CD4-positive, alpha-beta T cell treated with Interleukin-4 for 4 hours (primary cell): ENCODE measurements around the gene PROSER3.

Source experiments
- DNase-seq: peaks from one replicate; pipeline ENCODE4 v3.0.0-alpha.2; 2020

Gene PROSER3

GRCh38 chr19:35739275-35740107 lies 18.5 kb upstream of the PROSER3 start:
- DNase-seq = no peak

GRCh38 chr19:35740108-35740422 lies 17.9 kb upstream of the PROSER3 start:
- DNase-seq = no peak

GRCh38 chr19:35740423-35741202 lies 17.4 kb upstream of the PROSER3 start:
- DNase-seq = peak; percentile 93

- no peak for DNase-seq
These were observed 16.8 kb upstream of the PROSER3 start for GRCh38 chr19:35741203-35741515.

- DNase-seq = peak; percentile 78
These were observed 15.8 kb upstream of the PROSER3 start, which contains the start of gene IGFLR1 for GRCh38 chr19:35742121-35742724. TSS of gene IGFLR1 (minus strand) at chr19:35742452. CDS start at chr19:35741180, 1,272 bp downstream.

GRCh38 chr19:35743640-35744429 lies 14.1 kb upstream of the PROSER3 start:
- no peak for DNase-seq

DNA sequence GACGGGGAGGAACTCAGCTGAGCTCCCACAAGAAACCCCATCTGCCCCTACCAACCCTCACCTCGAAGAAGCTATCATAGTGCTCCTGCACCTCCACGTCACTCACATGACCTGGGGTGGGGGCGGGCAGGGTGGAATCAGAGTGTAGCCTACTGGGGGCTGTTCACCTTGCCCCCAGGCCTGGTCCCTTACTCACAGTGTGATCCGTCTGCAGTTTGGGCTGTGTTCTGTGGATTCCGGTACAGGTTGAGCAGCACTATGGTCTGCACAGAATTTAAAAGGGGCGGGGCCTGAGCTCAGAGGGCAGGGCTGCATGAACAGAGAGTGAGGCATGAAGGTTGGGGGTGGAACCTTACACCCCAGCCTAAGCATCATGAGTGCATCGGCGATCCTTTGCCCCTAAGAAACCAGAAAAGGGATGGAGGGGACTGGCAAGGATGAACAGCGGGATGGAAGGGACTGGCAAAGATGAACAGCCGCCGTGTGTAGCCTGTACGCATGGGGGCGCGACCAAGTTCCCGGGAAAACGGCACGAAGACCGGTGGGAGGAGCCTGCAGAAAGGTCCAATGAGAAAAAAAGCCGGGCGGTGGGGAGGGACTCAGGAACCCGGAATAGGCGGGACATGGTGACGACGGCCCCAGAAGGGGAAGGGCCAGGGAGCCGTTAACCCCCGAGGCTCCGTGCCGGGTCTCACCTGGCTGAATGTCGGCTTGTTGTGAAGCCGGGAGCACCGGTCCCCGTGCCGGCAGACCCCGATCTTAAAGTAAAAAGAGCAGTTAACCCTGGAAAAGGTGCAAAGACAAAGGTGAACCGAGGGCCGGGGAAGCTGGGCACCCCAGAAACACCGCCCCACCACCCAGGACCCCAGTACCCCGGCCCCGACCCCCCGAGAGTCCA lies 13.3 kb upstream of the PROSER3 start:
- DNase-seq = peak; percentile 95

DNA sequence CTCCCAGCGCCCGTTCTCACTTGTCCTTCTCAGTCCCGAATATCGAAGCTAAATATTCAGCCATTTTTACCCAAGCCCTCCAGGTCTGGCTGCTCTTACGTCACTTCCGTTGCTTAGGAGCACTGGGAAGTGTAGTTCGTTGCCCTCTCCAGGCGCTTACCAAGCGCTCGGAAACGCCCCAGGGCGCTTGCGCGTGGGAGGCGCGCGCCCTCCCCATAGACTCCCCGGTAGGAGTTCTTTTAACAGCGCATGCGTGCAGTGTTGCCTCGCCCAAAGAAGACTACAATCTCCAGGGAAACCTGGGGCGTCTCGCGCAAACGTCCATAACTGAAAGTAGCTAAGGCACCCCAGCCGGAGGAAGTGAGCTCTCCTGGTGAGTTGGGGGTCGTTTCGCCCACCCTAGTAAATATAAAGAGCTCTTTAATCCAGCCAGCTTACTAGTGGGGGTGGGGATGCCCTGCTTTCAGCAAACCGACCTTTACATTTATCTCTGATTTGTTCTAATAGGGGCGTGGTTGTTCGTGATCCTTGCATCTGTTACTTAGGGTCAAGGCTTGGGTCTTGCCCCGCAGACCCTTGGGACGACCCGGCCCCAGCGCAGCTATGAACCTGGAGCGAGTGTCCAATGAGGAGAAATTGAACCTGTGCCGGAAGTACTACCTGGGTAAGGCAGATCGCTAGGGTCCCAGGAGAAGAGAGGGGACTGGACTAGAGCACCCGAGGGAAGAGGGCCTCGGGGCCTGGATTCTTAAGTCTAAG lies 12.5 kb upstream of the PROSER3 start, which contains the start of the genes PSENEN and U2AF1L4:
PSENEN (plus strand) TSS at position 324 of the 759 bp plus-strand sequence; CDS start at position 604, 280 bp downstream.
U2AF1L4 (minus strand) TSS at position 91 of the 759 bp plus-strand sequence; CDS start at position 64, 27 bp downstream.
- DNase-seq = peak; percentile 99

DNA sequence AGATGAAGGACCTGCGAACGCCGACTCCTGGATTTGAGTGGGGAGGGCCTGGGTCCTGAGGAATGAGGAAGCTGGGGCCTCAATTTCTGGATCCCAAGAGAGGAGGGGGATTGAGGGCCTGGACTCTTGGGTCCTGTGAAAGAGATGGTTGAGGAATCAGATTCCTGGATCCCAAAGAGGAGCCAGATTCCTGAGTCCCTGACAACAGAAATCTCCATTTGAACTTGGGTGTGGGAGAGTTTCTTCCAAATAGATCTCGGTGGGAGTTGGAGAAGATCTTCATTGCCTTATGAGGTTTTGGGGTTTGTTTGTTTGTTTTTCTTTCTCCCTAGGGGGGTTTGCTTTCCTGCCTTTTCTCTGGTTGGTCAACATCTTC lies 11.9 kb upstream of the PROSER3 start:
- no peak for DNase-seq

DNA sequence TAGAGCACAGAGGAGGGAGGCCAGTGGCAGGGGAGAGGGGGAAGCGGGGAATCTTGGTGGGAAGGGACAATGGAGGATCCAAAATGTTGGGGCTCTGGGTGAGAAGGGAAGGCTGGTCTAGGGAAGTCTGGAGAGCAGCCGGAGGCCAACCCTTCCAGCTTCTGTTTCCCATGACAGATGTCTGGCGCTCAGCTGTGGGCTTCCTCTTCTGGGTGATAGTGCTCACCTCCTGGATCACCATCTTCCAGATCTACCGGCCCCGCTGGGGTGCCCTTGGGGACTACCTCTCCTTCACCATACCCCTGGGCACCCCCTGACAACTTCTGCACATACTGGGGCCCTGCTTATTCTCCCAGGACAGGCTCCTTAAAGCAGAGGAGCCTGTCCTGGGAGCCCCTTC lies 11.4 kb upstream of the PROSER3 start:
- DNase-seq = no peak

- peak; percentile 99 for DNase-seq
These were observed 9.6 kb upstream of the PROSER3 start, which contains the start of gene LIN37 for GRCh38 chr19:35748106-35749020. TSS of gene LIN37 (plus strand) at chr19:35748576. CDS start at chr19:35748725, 149 bp downstream.

GRCh38 chr19:35750167-35750566 lies 7.8 kb upstream of the PROSER3 start:
- DNase-seq = no peak

DNA sequence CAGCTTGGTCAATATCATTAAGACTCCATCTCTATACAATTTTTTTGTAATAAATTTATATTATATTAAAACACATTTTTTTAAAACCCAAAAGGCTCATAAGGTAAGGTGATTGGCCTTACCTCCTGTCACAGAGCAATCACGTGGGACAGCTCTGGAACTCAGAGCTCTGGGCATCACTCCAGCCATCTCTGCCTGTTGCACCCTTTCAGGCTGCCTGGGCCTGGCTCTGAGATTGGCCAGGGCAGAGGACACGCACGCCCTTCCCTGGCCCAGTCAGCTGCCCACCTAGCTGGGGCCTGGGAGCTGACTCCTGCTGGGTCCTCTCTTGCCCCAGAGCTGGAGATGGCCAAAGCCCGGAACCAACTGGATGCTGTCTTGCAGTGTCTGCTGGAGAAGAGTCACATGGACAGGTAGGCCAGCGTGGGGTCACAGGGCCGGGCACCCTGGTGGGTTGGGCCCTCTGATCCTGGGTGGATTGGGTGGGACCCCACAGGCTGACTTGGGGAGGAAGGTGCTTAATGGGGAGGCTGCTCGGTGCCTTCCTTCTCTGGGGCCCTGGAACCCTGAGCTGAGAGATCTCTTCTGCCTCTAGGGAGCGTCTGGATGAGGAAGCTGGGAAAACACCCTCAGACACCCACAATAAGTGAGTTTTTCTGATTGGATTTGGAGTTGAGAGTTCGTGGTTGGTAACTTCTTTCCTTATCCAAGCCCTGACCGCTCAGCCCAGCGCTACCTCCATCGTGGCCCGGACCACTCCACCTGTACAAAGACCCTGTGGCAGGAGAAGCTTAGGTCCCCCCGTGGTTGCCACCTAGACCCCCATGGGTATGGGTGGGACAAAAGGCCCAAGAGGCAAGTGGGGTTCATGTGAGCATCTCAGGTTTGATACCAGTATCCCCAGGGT lies 5.9 kb upstream of the PROSER3 start:
- DNase-seq = no peak

- DNase-seq = no peak
These were observed 5.1 kb upstream of the PROSER3 start for GRCh38 chr19:35752746-35753350.

- no peak for DNase-seq
These were observed 4.2 kb upstream of the PROSER3 start for GRCh38 chr19:35753634-35754369.

DNA sequence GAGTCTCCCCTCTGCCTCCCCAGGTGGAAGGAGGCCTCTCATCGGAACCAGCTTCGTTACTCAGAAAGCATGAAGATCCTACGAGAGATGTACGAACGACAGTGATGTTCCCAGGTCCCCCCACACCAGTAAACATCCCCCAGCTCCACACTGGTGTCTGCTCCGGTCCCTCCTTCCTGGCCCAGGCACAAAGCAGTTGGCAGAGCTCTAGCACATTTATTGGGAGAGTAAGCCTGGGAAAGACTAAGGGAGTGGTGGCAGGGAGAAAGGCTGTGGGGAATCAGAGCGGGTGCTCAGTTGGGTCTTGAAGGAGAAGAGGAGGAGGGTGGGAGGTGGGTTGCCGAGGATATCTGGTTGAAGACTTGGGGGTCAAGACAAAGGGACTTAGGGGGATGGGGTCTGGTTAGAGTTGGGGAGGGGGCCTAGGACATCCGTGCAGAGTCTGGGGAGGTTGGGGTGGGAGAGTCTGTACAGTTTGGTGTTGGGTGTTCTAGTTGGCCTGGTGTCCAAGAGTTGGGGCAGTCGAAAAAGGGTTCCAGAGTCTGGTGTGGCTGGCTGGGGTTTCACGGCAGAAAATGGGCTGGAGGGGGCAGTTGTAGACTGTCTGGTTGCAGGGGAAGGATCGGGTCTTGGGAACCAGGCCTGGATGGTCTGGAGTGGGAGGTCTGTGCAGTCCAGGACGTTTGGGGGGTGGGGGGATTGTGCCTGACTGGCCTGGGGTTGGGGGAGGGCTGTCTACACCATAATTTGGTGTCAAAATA lies 3.4 kb upstream of the PROSER3 start:
- DNase-seq = no peak

DNA sequence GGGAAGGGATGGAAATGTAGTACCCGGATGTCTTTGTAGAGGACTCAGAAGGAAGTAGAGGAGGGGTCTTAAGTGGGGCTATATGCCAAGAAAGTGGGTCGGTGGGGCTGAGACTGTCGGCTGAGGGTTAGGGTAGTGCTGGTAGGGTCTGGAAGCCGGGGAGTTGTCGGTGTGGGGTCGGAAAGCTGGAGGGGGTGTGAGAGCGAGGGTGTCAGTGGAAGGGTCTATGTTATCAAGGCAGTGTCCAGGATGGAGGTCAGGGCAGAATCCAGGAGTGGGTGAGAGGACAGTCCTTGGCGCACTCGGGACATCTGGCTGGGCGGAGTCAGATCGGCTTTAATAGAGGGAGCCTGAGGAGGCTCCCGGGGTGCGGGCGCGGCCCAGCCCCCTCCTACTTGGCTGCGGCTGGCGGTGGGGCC lies 2.8 kb upstream of the PROSER3 start:
- DNase-seq = no peak
